HCT116 (cell line): Measurements from ENCODE around the gene RBL1. TPM values are rescaled to one million over a fixed set of nuclear protein-coding genes. Genes with fewer than 3 reads are reported as not detected.
A peak's percentile ranks its signal among the peaks of the same experiment; 100 is the strongest.

Experiments
- ATAC-seq: fragments of 200-7000 bp; cut with Tn5 transposase; 2 replicates; pipeline ENCODE4 v1.9.1; 2020; ENCODE audit warnings: mild to moderate bottlenecking, moderate library complexity
- BruUV-seq: library from RNA; stranded (reverse); fragments of 400-500 nt; replicated peaks from 2 replicates; lab custom pipeline; 2021; lab: Mats Ljungman, UMichigan
- CTCF ChIA-PET: fragments of 300-600 bp; sonication (Branson Sonifier 250); formaldehyde crosslinking; loops from one replicate; lab custom pipeline; 2021; ENCODE audit warnings: antibody characterized with exemption; lab: Charles Lee
- POLR2A ChIA-PET: fragments of 300-600, 350-600 bp; sonication (Branson Sonifier 250); formaldehyde crosslinking; loops from one replicate; lab custom pipeline; 2021; ENCODE audit warnings: antibody characterized with exemption; lab: Charles Lee
- RAD21 ChIA-PET, 2 experiments: fragments of 300-600 bp; sonication (Branson Sonifier 250); formaldehyde crosslinking; loops; one replicate each; lab custom pipeline; 2023; ENCODE audit warnings: low total read pairs in 2 of 2; ENCODE audit not compliant: uncharacterized antibody in 2 of 2, unreplicated experiment in 2 of 2, low non-redundant PET in 1 of 2; lab: Charles Lee
- DNase-seq: peaks from one replicate; pipeline ENCODE4 v3.0.0-alpha.2; 2010; ENCODE audit warnings: low read depth, low spot score
- H2AFZ ChIP-seq: fragments of 200-600 bp; shearing (Covaris generic), sonication (generic); 2 replicates; pipeline ENCODE4 v1.6.1; 2017; ENCODE audit warnings: low read depth, mixed run types, mixed read lengths, antibody characterized with exemption, low read length; ENCODE audit not compliant: poor library complexity, severe bottlenecking
- H3K27ac ChIP-seq: 2 replicates; pipeline ENCODE4 v1.5.1; 2012; ENCODE audit warnings: low read depth, low read length
- H3K27me3 ChIP-seq: fragments of 200-600 bp; sonication (generic); 2 replicates; pipeline ENCODE4 v1.6.1; 2016; ENCODE audit warnings: mixed run types, low read length, mixed read lengths; ENCODE audit not compliant: insufficient read depth
- H3K36me3 ChIP-seq, 2 experiments: fragments of 200-500 bp in 1 of 2; fragments of 200-600 bp in 1 of 2; sonication (Bioruptor generic) in 1 of 2; sonication (generic) in 1 of 2; 2 replicates each; pipeline versions ENCODE4 v1.5.1 to v1.6.1; 2014 to 2016; ENCODE audit warnings: low read length in 2 of 2, inconsistent platforms in 1 of 2, mixed read lengths in 1 of 2, mixed run types in 1 of 2; ENCODE audit not compliant: insufficient read depth in 2 of 2, control insufficient read depth in 1 of 2
- H3K4me1 ChIP-seq, 2 experiments: fragments of 200-600 bp in 1 of 2; sonication (generic) in 1 of 2; 2 replicates each; pipeline versions ENCODE4 v1.5.1 to v1.6.1; 2012 to 2017; ENCODE audit warnings: low read length in 2 of 2, inconsistent platforms in 1 of 2, mild to moderate bottlenecking in 1 of 2, mixed read lengths in 1 of 2, mixed run types in 1 of 2, moderate library complexity in 1 of 2; ENCODE audit not compliant: insufficient read depth in 2 of 2, control insufficient read depth in 1 of 2
- H3K4me2 ChIP-seq: fragments of 200-600 bp; sonication (generic); 2 replicates; pipeline ENCODE4 v1.6.1; 2017; ENCODE audit warnings: mixed run types, low read length, mixed read lengths
- H3K4me3 ChIP-seq, 2 experiments: fragments of 200-600 bp in 1 of 2; sonication (generic) in 1 of 2; replicated peaks in 1 of 2; 2 replicates each; pipeline ENCODE4 v1.5.1; 2011 to 2016; ENCODE audit warnings: low read length in 2 of 2, control low read depth in 1 of 2, low read depth in 1 of 2, mild to moderate bottlenecking in 1 of 2, mixed read lengths in 1 of 2, mixed run types in 1 of 2
- H3K79me2 ChIP-seq: fragments of 200-600 bp; sonication (generic); 2 replicates; pipeline ENCODE4 v1.6.1; 2017; ENCODE audit warnings: mild to moderate bottlenecking, mixed run types, low read length, moderate library complexity, mixed read lengths; ENCODE audit not compliant: insufficient read depth
- H3K9ac ChIP-seq: fragments of 200-600 bp; sonication (generic); 2 replicates; pipeline ENCODE4 v1.6.1; 2016; ENCODE audit warnings: low read length, mixed read lengths
- H3K9me2 ChIP-seq: fragments of 200-600 bp; sonication (generic), shearing (Covaris generic); 2 replicates; pipeline ENCODE4 v1.6.1; 2017; ENCODE audit warnings: mixed run types, mild to moderate bottlenecking, moderate library complexity; ENCODE audit not compliant: insufficient read depth
- H3K9me3 ChIP-seq, 2 experiments: fragments of 200-500 bp in 1 of 2; fragments of 200-600 bp in 1 of 2; sonication (Bioruptor generic) in 1 of 2; sonication (generic) in 1 of 2; 2 replicates each; pipeline ENCODE4 v1.6.1; 2014 to 2017; ENCODE audit warnings: low read length in 2 of 2, mixed read lengths in 2 of 2, inconsistent platforms in 1 of 2, low read depth in 1 of 2, mild to moderate bottlenecking in 1 of 2, mixed run types in 1 of 2, moderate library complexity in 1 of 2; ENCODE audit not compliant: control insufficient read depth in 1 of 2, insufficient read depth in 1 of 2
- H4K20me1 ChIP-seq: fragments of 200-600 bp; sonication (generic), shearing (Covaris generic); 2 replicates; pipeline ENCODE4 v1.6.1; 2017; ENCODE audit warnings: mixed run types, mild to moderate bottlenecking, moderate library complexity; ENCODE audit not compliant: insufficient read depth
- CEBPB ChIP-seq: IDR thresholded peaks from 2 replicates; pipeline ENCODE4 v1.6.1; 2012; ENCODE audit warnings: low read depth
- EGR1 ChIP-seq: IDR thresholded peaks from 2 replicates; pipeline ENCODE4 v1.6.1; 2012; ENCODE audit warnings: low read depth
- MAX ChIP-seq: IDR thresholded peaks from 2 replicates; pipeline ENCODE4 v1.6.1; 2012
- POLR2A ChIP-seq: IDR thresholded peaks from 2 replicates; pipeline ENCODE4 v1.7.0; 2011; ENCODE audit warnings: borderline replicate concordance; ENCODE audit not compliant: insufficient read depth, insufficient read length; ENCODE audit errors: extremely low read depth
- SP1 ChIP-seq: IDR thresholded peaks from 2 replicates; pipeline ENCODE4 v1.6.1; 2012; ENCODE audit warnings: low read depth
- YY1 ChIP-seq: IDR thresholded peaks from 2 replicates; pipeline ENCODE4 v1.6.1; 2011; ENCODE audit warnings: low read length, low read depth, moderate library complexity, mild to moderate bottlenecking; ENCODE audit not compliant: insufficient replicate concordance; ENCODE audit errors: extremely low read depth
- ZBTB33 ChIP-seq: IDR thresholded peaks from 2 replicates; pipeline ENCODE4 v1.6.1; 2011; ENCODE audit warnings: mild to moderate bottlenecking, low read length, moderate library complexity; ENCODE audit not compliant: insufficient replicate concordance; ENCODE audit errors: extremely low read depth
- ZFX ChIP-seq: fragments of 450-650 bp; IDR thresholded peaks from 2 replicates; pipeline ENCODE4 v1.6.1; 2017
- intact Hi-C: fragments of 100-400 bp; cut with micrococcal nuclease; formaldehyde crosslinking; loops from 2 replicates; pipeline ENCODE4 v1.10.0; 2022
- total RNA-seq: library from RNA; stranded (reverse); gene quantifications from one replicate; pipeline ENCODE4 v1.2.1, GENCODE V29; 2021; ENCODE audit not compliant: unreplicated experiment

Gene RBL1
- total RNA-seq, 1 experiment from 2014 or later, result 16.9 TPM

- Histone ChIP-seq H3K4me1 (no peaks in the 10 kb centered on the region), H3K4me3 (no peak overlapping the region), H2AFZ (no peak overlapping the region), H3K79me2 (no peaks in the 10 kb centered on the region), H4K20me1 (no peaks in the 10 kb centered on the region), H3K4me2 (no peak overlapping the region), H3K9me2 (no peaks in the 10 kb centered on the region), H3K27me3 (no peaks in the 10 kb centered on the region), H3K27ac (no peak overlapping the region), H3K36me3 (peaks cover 36 to 43% of the 10 kb centered on the region in 2 experiments), H3K9ac (no peak overlapping the region), H3K9me3 (no peaks in the 10 kb centered on the region)
- DNase-seq, result no peak
- ATAC-seq, result no peak
- ChIA-PET CTCF (no interaction called here), POLR2A (no interaction called here), RAD21 (no interaction called here)
- intact Hi-C loops, result no loop called here
- BruUV-seq, result TSS peak; percentile 19
- TF ChIP-seq CEBPB (no peak), EGR1 (no peak)
- TF ChIP-seq, all 23 proteins: peak for 0
These were observed 40.5 kb downstream of the RBL1 start for GRCh38 chr20:37055276-37055675.

GRCh38 chr20:37053230-37053950, 42.4 kb downstream of the RBL1 start:
- H3K9me2 ChIP-seq, result no peaks in the 10 kb centered on the region
- ChIA-PET CTCF (no interaction called here), RAD21 (no interaction called here), POLR2A (no interaction called here)
- DNase-seq, result no peak
- no peaks in the 10 kb centered on the region for H3K9me3 ChIP-seq
- BruUV-seq, result no TSS peak
- no peak for ATAC-seq
- H3K79me2 ChIP-seq, result no peaks in the 10 kb centered on the region
- TF ChIP-seq SP1, result no peak
- TF ChIP-seq YY1, result no peak
- TF ChIP-seq MAX, result no peak
- TF ChIP-seq ZFX, result no peak
- TF ChIP-seq ZBTB33, result no peak
- no peak for TF ChIP-seq POLR2A
- H3K4me1 ChIP-seq, result no peaks in the 10 kb centered on the region
- no peak overlapping the region for H3K9ac ChIP-seq
- H3K4me2 ChIP-seq, result no peak overlapping the region
- no peak overlapping the region for H3K4me3 ChIP-seq
- H3K27me3 ChIP-seq, result no peaks in the 10 kb centered on the region
- intact Hi-C loops, result no loop called here
- H2AFZ ChIP-seq, result no peak overlapping the region
- H4K20me1 ChIP-seq, result no peaks in the 10 kb centered on the region
- peaks cover 22 to 39% of the 10 kb centered on the region in 2 experiments for H3K36me3 ChIP-seq
- no peak overlapping the region for H3K27ac ChIP-seq
